Neural crest cell (in vitro differentiated cells): ENCODE data around the gene EXOC4. TPM values are rescaled to one million over a fixed set of nuclear protein-coding genes. Genes with fewer than 3 reads are reported as not detected.

Experiments
- DNase-seq: peaks from one replicate; pipeline ENCODE4 v3.0.0; 2021; ENCODE audit warnings: low read depth, mixed read lengths, low spot score
- H3K27ac Mint-ChIP-seq: one replicate; pipeline ENCODE4 v1.8.0; 2021; ENCODE audit warnings: mild to moderate bottlenecking, mixed read lengths; ENCODE audit not compliant: unreplicated experiment
- H3K27me3 Mint-ChIP-seq: 2 replicates; pipeline ENCODE4 v1.8.0; 2021; ENCODE audit warnings: low read depth, mild to moderate bottlenecking, mixed read lengths
- H3K36me3 Mint-ChIP-seq: 2 replicates; pipeline ENCODE4 v1.8.0; 2021; ENCODE audit warnings: low read depth, mild to moderate bottlenecking, mixed read lengths
- H3K4me1 Mint-ChIP-seq: 2 replicates; pipeline ENCODE4 v1.8.0; 2021; ENCODE audit warnings: mixed read lengths
- H3K4me3 Mint-ChIP-seq: one replicate; pipeline ENCODE4 v1.8.0; 2021; ENCODE audit warnings: mild to moderate bottlenecking, mixed read lengths
- H3K9me3 Mint-ChIP-seq: 2 replicates; pipeline ENCODE4 v1.8.0; 2021; ENCODE audit warnings: mixed read lengths
- total RNA-seq: library from RNA; stranded (reverse); gene quantifications from 2 replicates; pipeline ENCODE4 v1.2.1, GENCODE V29; 2021
- TF ChIP-seq, protein P1 (sequence below): fragments of 200-600 bp; sonication (generic); conservative IDR thresholded peaks from 2 replicates; pipeline ENCODE4 v1.5.0; 2021; ENCODE audit warnings: antibody characterized with exemption, mild to moderate bottlenecking

Gene EXOC4
- total RNA-seq, 1 donor from 2014 or later: 79.7 TPM

DNA sequence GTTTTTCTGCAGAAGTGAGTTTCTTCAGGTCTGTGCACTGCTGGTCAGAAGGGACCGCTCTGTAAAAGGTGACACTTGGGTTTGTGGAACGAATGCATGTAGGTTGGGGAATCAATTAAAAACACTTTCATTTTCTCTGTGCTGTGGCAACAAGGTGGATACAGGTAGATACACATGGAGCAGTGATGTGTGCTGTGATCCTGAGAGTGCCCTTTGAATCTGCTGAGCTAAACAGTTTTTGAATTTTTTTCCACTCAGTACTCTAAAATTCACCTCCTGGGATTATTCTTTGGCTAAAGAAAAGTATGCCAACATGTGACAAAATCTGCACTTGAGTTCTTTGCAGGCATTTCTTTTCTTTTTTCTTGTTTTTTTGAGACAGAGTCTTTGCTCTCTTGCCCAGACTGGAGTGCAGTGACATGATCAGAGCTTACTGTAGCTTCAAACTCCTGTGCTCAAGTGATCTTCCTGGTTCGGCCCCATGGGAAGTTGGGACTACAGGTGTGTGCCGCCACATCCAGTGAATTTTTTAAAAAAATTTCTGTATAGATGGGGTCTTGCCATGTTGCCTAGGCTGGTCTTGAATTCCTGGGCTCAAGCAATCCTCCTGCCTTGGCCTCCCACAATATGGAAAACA lies 338.9 kb downstream of the EXOC4 start:
- Mint-ChIP-seq H3K4me3 (no peak overlapping the region), H3K27me3 (no peaks in the 10 kb centered on the region), H3K9me3 (no peaks in the 10 kb centered on the region), H3K4me1 (peaks cover 6% of the 10 kb centered on the region), H3K27ac (no peak overlapping the region), H3K36me3 (no peaks in the 10 kb centered on the region)
- TF ChIP-seq, protein P1, sequence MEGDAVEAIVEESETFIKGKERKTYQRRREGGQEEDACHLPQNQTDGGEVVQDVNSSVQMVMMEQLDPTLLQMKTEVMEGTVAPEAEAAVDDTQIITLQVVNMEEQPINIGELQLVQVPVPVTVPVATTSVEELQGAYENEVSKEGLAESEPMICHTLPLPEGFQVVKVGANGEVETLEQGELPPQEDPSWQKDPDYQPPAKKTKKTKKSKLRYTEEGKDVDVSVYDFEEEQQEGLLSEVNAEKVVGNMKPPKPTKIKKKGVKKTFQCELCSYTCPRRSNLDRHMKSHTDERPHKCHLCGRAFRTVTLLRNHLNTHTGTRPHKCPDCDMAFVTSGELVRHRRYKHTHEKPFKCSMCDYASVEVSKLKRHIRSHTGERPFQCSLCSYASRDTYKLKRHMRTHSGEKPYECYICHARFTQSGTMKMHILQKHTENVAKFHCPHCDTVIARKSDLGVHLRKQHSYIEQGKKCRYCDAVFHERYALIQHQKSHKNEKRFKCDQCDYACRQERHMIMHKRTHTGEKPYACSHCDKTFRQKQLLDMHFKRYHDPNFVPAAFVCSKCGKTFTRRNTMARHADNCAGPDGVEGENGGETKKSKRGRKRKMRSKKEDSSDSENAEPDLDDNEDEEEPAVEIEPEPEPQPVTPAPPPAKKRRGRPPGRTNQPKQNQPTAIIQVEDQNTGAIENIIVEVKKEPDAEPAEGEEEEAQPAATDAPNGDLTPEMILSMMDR: no peak
- DNase-seq: no peak

DNA sequence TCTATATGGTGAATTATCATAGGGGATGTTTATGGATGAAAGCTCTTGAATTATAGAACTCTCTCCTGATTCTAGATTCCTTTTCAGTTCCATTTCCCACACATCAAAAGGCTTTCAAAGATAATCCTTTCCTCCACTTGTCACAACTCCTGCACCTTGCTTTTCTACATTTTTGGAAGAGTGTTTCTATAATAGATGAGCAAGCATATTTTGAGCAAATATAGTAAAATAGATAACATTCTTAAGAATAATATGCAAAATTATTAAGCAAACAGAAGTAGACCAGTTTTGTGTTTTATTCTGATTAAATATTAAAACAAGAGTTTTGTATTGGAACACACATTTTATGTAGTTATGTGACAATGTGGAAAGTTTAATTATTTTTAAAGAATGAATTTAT lies 340.7 kb downstream of the EXOC4 start:
- Mint-ChIP-seq H3K27ac (no peak overlapping the region), H3K9me3 (no peaks in the 10 kb centered on the region), H3K4me3 (no peak overlapping the region), H3K4me1 (no peaks in the 10 kb centered on the region), H3K27me3 (no peaks in the 10 kb centered on the region), H3K36me3 (no peaks in the 10 kb centered on the region)
- TF ChIP-seq, protein P1: no peak
- DNase-seq: no peak

DNA sequence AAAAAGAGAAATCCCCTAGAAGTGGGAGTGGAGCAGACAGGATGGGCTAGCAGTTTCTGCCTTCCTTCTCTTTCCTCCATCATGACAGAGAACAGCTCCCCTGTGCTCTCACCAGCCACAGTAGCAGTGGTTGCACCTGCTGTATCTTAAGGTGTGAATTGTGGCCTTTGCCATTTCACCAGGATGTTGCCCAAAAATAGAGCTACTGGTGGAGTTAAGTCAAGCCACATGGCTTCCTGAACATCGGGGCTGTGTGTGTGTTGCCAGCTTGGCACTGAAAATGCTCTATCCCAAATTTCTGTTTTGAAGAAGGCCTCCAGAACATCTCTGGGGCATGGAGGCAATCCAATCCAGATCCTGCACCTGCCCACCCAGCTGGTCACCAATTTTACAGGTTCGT lies 348.7 kb downstream of the EXOC4 start:
- DNase-seq: no peak
- Mint-ChIP-seq H3K9me3 (no peaks in the 10 kb centered on the region), H3K4me3 (no peak overlapping the region), H3K4me1 (peaks cover 4% of the 10 kb centered on the region), H3K36me3 (no peaks in the 10 kb centered on the region), H3K27me3 (no peaks in the 10 kb centered on the region), H3K27ac (no peak overlapping the region)
- TF ChIP-seq, protein P1: no peak

DNA sequence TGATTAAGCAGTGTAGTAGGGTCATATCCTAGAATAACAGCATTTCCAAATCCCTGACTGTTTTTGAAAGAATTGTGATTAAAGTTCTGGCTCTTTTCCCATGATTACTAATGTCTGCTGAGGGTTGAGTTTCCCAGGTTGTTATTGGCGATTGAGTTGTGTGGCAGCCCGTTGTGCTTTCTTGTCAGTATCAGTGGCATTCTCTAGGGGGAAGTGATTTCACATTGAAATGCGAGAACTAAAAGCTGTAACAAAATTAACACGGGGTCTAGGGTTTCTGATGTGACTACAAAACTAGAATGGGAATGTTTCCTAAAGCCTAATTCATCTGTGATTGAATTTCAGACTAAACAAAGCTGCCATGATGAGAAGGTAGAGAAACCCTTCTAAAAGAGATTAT lies 349.4 kb downstream of the EXOC4 start:
- H3K4me1 Mint-ChIP-seq: peaks cover 4% of the 10 kb centered on the region
- no peaks in the 10 kb centered on the region for H3K36me3 Mint-ChIP-seq
- no peak for DNase-seq
- TF ChIP-seq, protein P1: no peak
- no peaks in the 10 kb centered on the region for H3K27me3 Mint-ChIP-seq
- no peaks in the 10 kb centered on the region for H3K9me3 Mint-ChIP-seq
- H3K4me3 Mint-ChIP-seq: no peak overlapping the region
- H3K27ac Mint-ChIP-seq: no peak overlapping the region

DNA sequence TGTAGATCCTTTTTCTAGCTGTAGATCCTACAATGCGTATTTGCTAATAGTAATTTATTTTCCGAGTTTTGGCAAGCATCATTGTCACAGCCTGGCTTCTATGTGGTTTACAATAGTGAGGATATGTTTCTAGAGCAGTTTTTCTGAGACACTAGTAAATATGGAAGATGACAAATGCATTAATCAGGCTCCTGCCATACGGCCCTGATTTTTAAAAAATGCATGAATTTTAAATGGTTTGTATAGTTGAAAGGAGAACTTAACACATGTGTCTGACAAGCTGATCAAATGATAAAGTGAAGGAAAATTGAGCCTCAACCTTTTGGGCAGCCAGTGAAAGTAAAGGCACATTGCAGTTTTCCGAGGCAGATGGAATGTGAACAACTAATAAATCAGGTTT lies 354.1 kb downstream of the EXOC4 start:
- H3K4me1 Mint-ChIP-seq: peaks cover 4% of the 10 kb centered on the region
- no peaks in the 10 kb centered on the region for H3K36me3 Mint-ChIP-seq
- no peak overlapping the region for H3K27ac Mint-ChIP-seq
- no peak overlapping the region for H3K4me3 Mint-ChIP-seq
- no peak for DNase-seq
- no peaks in the 10 kb centered on the region for H3K9me3 Mint-ChIP-seq
- TF ChIP-seq, protein P1: no peak
- H3K27me3 Mint-ChIP-seq: no peaks in the 10 kb centered on the region
